ENCODE results near the gene SLC52A1. TPM values are rescaled to one million over a fixed set of nuclear protein-coding genes. Genes with fewer than 3 reads are reported as not detected.
A peak's percentile ranks its signal among the peaks of the same experiment; 100 is the strongest.

Gene SLC52A1
- total and polyA plus RNA-seq, 2 of the 13 experiments (the other 11 are each of a cell fraction or from before 2014, with no cell fraction given): 0.03 to 0.13 TPM

DNA sequence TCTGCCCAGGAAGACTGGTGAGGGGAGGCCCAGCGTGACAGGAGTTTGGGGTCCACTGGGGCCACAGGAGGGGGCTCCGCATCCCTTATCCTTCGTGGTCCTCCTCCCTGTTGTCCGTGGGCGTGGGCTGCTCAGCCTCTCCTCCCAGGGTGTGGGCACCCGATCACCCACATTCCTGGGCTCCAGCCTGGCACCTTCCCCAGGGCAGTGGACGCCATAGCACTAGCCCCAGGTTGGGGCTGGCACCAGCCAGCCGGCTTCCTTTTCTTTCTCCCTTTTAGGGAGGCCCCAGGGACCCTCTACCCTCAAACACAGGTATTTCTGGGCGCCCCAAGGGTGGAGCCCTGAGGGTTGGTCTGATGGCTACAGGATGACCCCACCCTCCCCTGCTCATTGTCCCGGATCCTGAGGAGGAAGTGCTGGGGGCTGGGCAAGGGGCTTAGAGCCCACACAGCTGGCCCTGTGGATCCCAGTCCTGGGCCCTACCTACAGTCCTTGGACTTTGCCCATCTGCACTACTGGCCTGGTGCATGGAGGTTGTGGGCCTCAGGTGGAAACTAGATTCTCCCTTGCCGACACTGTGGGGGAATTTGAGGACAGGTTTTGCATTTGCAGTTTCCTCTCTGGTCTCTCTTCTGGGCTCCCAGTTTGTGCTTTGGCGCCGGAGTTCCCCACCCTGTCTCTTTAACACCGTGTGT, 36.3 kb downstream of the SLC52A1 start (continued):
- TF ChIP-seq, protein P1, sequence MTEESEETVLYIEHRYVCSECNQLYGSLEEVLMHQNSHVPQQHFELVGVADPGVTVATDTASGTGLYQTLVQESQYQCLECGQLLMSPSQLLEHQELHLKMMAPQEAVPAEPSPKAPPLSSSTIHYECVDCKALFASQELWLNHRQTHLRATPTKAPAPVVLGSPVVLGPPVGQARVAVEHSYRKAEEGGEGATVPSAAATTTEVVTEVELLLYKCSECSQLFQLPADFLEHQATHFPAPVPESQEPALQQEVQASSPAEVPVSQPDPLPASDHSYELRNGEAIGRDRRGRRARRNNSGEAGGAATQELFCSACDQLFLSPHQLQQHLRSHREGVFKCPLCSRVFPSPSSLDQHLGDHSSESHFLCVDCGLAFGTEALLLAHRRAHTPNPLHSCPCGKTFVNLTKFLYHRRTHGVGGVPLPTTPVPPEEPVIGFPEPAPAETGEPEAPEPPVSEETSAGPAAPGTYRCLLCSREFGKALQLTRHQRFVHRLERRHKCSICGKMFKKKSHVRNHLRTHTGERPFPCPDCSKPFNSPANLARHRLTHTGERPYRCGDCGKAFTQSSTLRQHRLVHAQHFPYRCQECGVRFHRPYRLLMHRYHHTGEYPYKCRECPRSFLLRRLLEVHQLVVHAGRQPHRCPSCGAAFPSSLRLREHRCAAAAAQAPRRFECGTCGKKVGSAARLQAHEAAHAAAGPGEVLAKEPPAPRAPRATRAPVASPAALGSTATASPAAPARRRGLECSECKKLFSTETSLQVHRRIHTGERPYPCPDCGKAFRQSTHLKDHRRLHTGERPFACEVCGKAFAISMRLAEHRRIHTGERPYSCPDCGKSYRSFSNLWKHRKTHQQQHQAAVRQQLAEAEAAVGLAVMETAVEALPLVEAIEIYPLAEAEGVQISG (CRISPR knock-in tag; IDR thresholded peaks at IDR 0.05): peak; percentile 52
- no peak for TF ChIP-seq LCORL (IDR thresholded peaks at IDR 0.05)
- peak; percentile 86; the same call in 1 of the 2 replicates for TF ChIP-seq LCORL (CRISPR knock-in tag; IDR thresholded peaks at IDR 0.05)
- no peak for TF ChIP-seq ZNF556 (CRISPR knock-in tag; IDR thresholded peaks at IDR 0.05; ENCODE audit: borderline replicate concordance)
- peak; percentile 35; the same call in 1 of the 2 replicates for TF ChIP-seq PHF8 (CRISPR knock-in tag; IDR thresholded peaks at IDR 0.05)
- TF ChIP-seq HNF4A (CRISPR knock-in tag; IDR thresholded peaks at IDR 0.05): peak; percentile 99
- 0 out of 2 replicates have a peak, but pooled peaks have one; percentile 15 for TF ChIP-seq ZKSCAN8 (CRISPR knock-in tag; IDR thresholded peaks at IDR 0.05; ENCODE audit: borderline replicate concordance)
- TF ChIP-seq, protein P2, sequence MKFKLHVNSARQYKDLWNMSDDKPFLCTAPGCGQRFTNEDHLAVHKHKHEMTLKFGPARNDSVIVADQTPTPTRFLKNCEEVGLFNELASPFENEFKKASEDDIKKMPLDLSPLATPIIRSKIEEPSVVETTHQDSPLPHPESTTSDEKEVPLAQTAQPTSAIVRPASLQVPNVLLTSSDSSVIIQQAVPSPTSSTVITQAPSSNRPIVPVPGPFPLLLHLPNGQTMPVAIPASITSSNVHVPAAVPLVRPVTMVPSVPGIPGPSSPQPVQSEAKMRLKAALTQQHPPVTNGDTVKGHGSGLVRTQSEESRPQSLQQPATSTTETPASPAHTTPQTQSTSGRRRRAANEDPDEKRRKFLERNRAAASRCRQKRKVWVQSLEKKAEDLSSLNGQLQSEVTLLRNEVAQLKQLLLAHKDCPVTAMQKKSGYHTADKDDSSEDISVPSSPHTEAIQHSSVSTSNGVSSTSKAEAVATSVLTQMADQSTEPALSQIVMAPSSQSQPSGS (CRISPR knock-in tag; IDR thresholded peaks at IDR 0.05): peak; percentile 41; the same call in 1 of the 2 replicates
- peak; percentile 54; the same call in 1 of the 2 replicates for TF ChIP-seq KLF9 (CRISPR knock-in tag; IDR thresholded peaks at IDR 0.05; ENCODE audit: low read depth)
- TF ChIP-seq ZNF644 (CRISPR knock-in tag; IDR thresholded peaks at IDR 0.05; ENCODE audit: low read depth): peak; percentile 86
- peak; percentile 67; the same call in 1 of the 2 replicates for TF ChIP-seq ZNF549 (CRISPR knock-in tag; IDR thresholded peaks at IDR 0.05)
- TF ChIP-seq, protein P3, sequence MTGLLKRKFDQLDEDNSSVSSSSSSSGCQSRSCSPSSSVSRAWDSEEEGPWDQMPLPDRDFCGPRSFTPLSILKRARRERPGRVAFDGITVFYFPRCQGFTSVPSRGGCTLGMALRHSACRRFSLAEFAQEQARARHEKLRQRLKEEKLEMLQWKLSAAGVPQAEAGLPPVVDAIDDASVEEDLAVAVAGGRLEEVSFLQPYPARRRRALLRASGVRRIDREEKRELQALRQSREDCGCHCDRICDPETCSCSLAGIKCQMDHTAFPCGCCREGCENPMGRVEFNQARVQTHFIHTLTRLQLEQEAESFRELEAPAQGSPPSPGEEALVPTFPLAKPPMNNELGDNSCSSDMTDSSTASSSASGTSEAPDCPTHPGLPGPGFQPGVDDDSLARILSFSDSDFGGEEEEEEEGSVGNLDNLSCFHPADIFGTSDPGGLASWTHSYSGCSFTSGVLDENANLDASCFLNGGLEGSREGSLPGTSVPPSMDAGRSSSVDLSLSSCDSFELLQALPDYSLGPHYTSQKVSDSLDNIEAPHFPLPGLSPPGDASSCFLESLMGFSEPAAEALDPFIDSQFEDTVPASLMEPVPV (CRISPR knock-in tag; IDR thresholded peaks at IDR 0.05): no peak
- TF ChIP-seq ZNF614 (CRISPR knock-in tag; IDR thresholded peaks at IDR 0.05; ENCODE audit: borderline replicate concordance): peak; percentile 71; the same call in 1 of the 2 replicates
- TF ChIP-seq, protein P4, sequence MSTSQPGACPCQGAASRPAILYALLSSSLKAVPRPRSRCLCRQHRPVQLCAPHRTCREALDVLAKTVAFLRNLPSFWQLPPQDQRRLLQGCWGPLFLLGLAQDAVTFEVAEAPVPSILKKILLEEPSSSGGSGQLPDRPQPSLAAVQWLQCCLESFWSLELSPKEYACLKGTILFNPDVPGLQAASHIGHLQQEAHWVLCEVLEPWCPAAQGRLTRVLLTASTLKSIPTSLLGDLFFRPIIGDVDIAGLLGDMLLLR (CRISPR knock-in tag; IDR thresholded peaks at IDR 0.05): peak; percentile 68; the same call in 1 of the 2 replicates
- TF ChIP-seq, protein P5, sequence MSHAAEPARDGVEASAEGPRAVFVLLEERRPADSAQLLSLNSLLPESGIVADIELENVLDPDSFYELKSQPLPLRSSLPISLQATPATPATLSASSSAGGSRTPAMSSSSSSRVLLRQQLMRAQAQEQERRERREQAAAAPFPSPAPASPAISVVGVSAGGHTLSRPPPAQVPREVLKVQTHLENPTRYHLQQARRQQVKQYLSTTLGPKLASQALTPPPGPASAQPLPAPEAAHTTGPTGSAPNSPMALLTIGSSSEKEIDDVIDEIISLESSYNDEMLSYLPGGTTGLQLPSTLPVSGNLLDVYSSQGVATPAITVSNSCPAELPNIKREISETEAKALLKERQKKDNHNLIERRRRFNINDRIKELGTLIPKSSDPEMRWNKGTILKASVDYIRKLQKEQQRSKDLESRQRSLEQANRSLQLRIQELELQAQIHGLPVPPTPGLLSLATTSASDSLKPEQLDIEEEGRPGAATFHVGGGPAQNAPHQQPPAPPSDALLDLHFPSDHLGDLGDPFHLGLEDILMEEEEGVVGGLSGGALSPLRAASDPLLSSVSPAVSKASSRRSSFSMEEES (CRISPR knock-in tag; IDR thresholded peaks at IDR 0.05): peak; percentile 43
- peak; percentile 39; the same call in 1 of the 2 replicates for TF ChIP-seq RCOR2 (CRISPR knock-in tag; IDR thresholded peaks at IDR 0.05)
- no peak for TF ChIP-seq SOX6 (IDR thresholded peaks at IDR 0.05)
- peak; percentile 87 for TF ChIP-seq SOX6 (CRISPR knock-in tag; IDR thresholded peaks at IDR 0.05)
- TF ChIP-seq, protein P6, sequence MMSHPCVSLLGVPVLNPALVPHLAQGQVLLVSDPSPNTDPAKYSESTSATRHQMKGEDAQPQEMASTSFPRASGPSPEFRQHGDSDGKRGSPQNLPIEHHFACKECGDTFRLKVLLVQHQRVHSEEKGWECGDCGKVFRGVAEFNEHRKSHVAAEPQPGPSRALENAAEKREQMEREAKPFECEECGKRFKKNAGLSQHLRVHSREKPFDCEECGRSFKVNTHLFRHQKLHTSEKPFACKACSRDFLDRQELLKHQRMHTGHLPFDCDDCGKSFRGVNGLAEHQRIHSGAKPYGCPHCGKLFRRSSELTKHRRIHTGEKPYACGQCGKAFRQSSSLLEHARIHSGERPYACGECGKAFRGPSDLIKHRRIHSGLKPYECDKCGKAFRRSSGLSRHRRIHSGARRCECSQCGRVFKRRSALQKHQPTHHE (CRISPR knock-in tag; IDR thresholded peaks at IDR 0.05; ENCODE audit: borderline replicate concordance): no peak
- peak; percentile 40; the same call in 1 of the 2 replicates for TF ChIP-seq FOXO1 (CRISPR knock-in tag; IDR thresholded peaks at IDR 0.05)
- peak; percentile 45 for TF ChIP-seq XRCC5 (optimal IDR thresholded peaks at IDR 0.05; ENCODE audit: low read length)

All from HepG2 (cell line).